A549 (cell line): ENCODE measurements around the gene ALPG. TPM values are rescaled to one million over a fixed set of nuclear protein-coding genes. Genes with fewer than 3 reads are reported as not detected.

Source experiments
- ATAC-seq, 2 experiments: fragments of 200-7000 bp in 1 of 2; fragments of >200 bp in 1 of 2; cut with Nextera tagmentation in 1 of 2; cut with Tn5 transposase in 1 of 2; 3 replicates each; pipeline versions ENCODE4 v1.8.0 to v1.9.1; 2018 to 2020; ENCODE audit warnings: mild to moderate bottlenecking in 1 of 2, moderate library complexity in 1 of 2
- CTCF ChIA-PET: fragments of 300-600 bp; sonication (Branson Sonifier 250); formaldehyde crosslinking; extraction: SDS; loops from one replicate; lab custom pipeline; 2021; ENCODE audit warnings: antibody characterized with exemption, inconsistent platforms; lab: Yijun Ruan, JAX
- POLR2A ChIA-PET: fragments of 350-600 bp; formaldehyde crosslinking; extraction: SDS; loops from one replicate; lab custom pipeline; 2021; ENCODE audit warnings: antibody characterized with exemption, inconsistent platforms; lab: Yijun Ruan, JAX
- DNase-seq, 2 experiments: peaks; one replicate each; pipeline versions ENCODE4 v3.0.0 to v3.0.0-alpha.2; 2011 to 2016; ENCODE audit warnings: low read depth in 1 of 2, low spot score in 1 of 2
- FAIRE-seq: peaks from 2 replicates; lab custom pipeline; 2011; peaks lifted over from hg19 to GRCh38; lab: Jason Lieb, UNC
- H3K27ac ChIP-seq, 2 experiments: fragments of >200 bp; sonication (Bioruptor Twin); formaldehyde crosslinking; 3 replicates each; pipeline ENCODE4 v1.5.1; 2016 to 2017
- H3K4me1 ChIP-seq: fragments of >200 bp; sonication (Bioruptor Twin); formaldehyde crosslinking; 3 replicates; pipeline ENCODE4 v1.6.1; 2016
- H3K4me2 ChIP-seq: fragments of >200 bp; sonication (Bioruptor Twin); formaldehyde crosslinking; 3 replicates; pipeline ENCODE4 v1.6.1; 2016
- H3K4me3 ChIP-seq: fragments of >200 bp; sonication (Bioruptor Twin); formaldehyde crosslinking; 3 replicates; pipeline ENCODE4 v1.5.1; 2016
- H3K9me3 ChIP-seq: fragments of >200 bp; sonication (Bioruptor Twin); formaldehyde crosslinking; 3 replicates; pipeline ENCODE4 v1.6.1; 2016
- ATOH8 ChIP-seq: fragments of 250-450 bp; sonication (Bioruptor Pico); IDR thresholded peaks from 2 replicates; pipeline ENCODE4 v1.5.0; 2020; ENCODE audit warnings: low read depth, mild to moderate bottlenecking, moderate library complexity
- CBX8 ChIP-seq: fragments of 200-600 bp; sonication (generic); IDR thresholded peaks from 2 replicates; pipeline ENCODE4 v1.6.1; 2016
- CEBPB ChIP-seq, 2 experiments: fragments of >200 bp in 1 of 2; sonication (Bioruptor Twin) in 1 of 2; formaldehyde crosslinking in 1 of 2; IDR thresholded peaks; 2 replicates each; pipeline ENCODE4 v1.6.1; 2012 to 2016
- EP300 ChIP-seq, 2 experiments: fragments of >200 bp; sonication (Bioruptor Twin); formaldehyde crosslinking; IDR thresholded peaks; 2 replicates in 1 of 2; 3 replicates in 1 of 2; pipeline ENCODE4 v1.6.1; 2016 to 2017
- ESRRA ChIP-seq: fragments of 150-350 bp; IDR thresholded peaks from 2 replicates; pipeline ENCODE4 v1.6.1; 2014; ENCODE audit warnings: mild to moderate bottlenecking, low read length, borderline replicate concordance
- FOSB ChIP-seq: fragments of 250-450 bp; sonication (Bioruptor Pico); IDR thresholded peaks from 2 replicates; pipeline ENCODE4 v1.5.0; 2020; ENCODE audit warnings: mild to moderate bottlenecking, moderate library complexity
- FOSL2 ChIP-seq, 2 experiments: fragments of 450-650 bp in 1 of 2; fragments of >200 bp in 1 of 2; sonication (Bioruptor Twin) in 1 of 2; formaldehyde crosslinking; IDR thresholded peaks; 2 replicates each; pipeline versions ENCODE4 v1.5.0 to v1.6.1; 2016 to 2020; ENCODE audit warnings: mild to moderate bottlenecking in 1 of 2, moderate library complexity in 1 of 2
- FOXS1 ChIP-seq: fragments of 250-450 bp; sonication (Bioruptor Pico); IDR thresholded peaks from 2 replicates; pipeline ENCODE4 v1.5.0; 2020; ENCODE audit warnings: mild to moderate bottlenecking, moderate library complexity
- GATA3 ChIP-seq: IDR thresholded peaks from 2 replicates; pipeline ENCODE4 v1.6.1; 2012; ENCODE audit warnings: borderline replicate concordance
- HOXA7 ChIP-seq: fragments of 250-450 bp; sonication (Bioruptor Pico); IDR thresholded peaks from 2 replicates; pipeline ENCODE4 v1.5.0; 2020; ENCODE audit warnings: mild to moderate bottlenecking, moderate library complexity
- HOXB13 ChIP-seq: fragments of 250-450 bp; sonication (Bioruptor Pico); IDR thresholded peaks from 2 replicates; pipeline ENCODE4 v1.5.0; 2020; ENCODE audit warnings: low read depth, mild to moderate bottlenecking, moderate library complexity
- HOXB5 ChIP-seq: fragments of 250-450 bp; sonication (Bioruptor Pico); IDR thresholded peaks from 2 replicates; pipeline ENCODE4 v1.5.0; 2020; ENCODE audit warnings: mild to moderate bottlenecking, moderate library complexity
- JUNB ChIP-seq: fragments of >200 bp; sonication (Bioruptor Twin); formaldehyde crosslinking; IDR thresholded peaks from 2 replicates; pipeline ENCODE4 v1.6.1; 2016
- NFE2L2 ChIP-seq: fragments of 150-350 bp; conservative IDR thresholded peaks from 2 replicates; pipeline ENCODE4 v1.6.1; 2014; ENCODE audit warnings: low read length
- NPAS2 ChIP-seq: fragments of 250-450 bp; sonication (Bioruptor Pico); IDR thresholded peaks from 2 replicates; pipeline ENCODE4 v1.8.0; 2022; ENCODE audit warnings: mild to moderate bottlenecking, moderate library complexity, borderline replicate concordance
- PBX3 ChIP-seq: IDR thresholded peaks from 2 replicates; pipeline ENCODE4 v1.6.1; 2012
- POLR2A ChIP-seq: IDR thresholded peaks from 2 replicates; pipeline ENCODE4 v1.6.1; 2012; ENCODE audit warnings: mild to moderate bottlenecking, low read length
- RAD21 ChIP-seq, 2 experiments: fragments of >200 bp in 1 of 2; sonication (Bioruptor Twin) in 1 of 2; formaldehyde crosslinking in 1 of 2; IDR thresholded peaks in 1 of 2; conservative IDR thresholded peaks in 1 of 2; 2 replicates in 1 of 2; 3 replicates in 1 of 2; pipeline ENCODE4 v1.6.1; 2012 to 2018; ENCODE audit warnings: inconsistent platforms in 1 of 2
- RARB ChIP-seq: fragments of 250-450 bp; sonication (Bioruptor Pico); IDR thresholded peaks from 2 replicates; pipeline ENCODE4 v1.8.0; 2021; ENCODE audit warnings: mild to moderate bottlenecking, moderate library complexity
- RNF2 ChIP-seq: fragments of 200-600 bp; sonication (generic); IDR thresholded peaks from 2 replicates; pipeline ENCODE4 v1.6.1; 2016; ENCODE audit warnings: low read depth, mild to moderate bottlenecking, antibody characterized with exemption, moderate library complexity, borderline replicate concordance
- SMC3 ChIP-seq: fragments of >200 bp; sonication (Bioruptor Twin); formaldehyde crosslinking; IDR thresholded peaks from 3 replicates; pipeline ENCODE4 v1.6.1; 2018; ENCODE audit warnings: inconsistent platforms
- SREBF2 ChIP-seq: fragments of 450-650 bp; IDR thresholded peaks from 2 replicates; pipeline ENCODE4 v1.6.1; 2014; ENCODE audit warnings: mild to moderate bottlenecking, moderate library complexity
- TFCP2L1 ChIP-seq: fragments of 250-450 bp; sonication (Bioruptor Pico); IDR thresholded peaks from 2 replicates; pipeline ENCODE4 v1.5.0; 2021; ENCODE audit warnings: mild to moderate bottlenecking
- ZNF302 ChIP-seq: fragments of 250-450 bp; sonication (Bioruptor Pico); IDR thresholded peaks from 2 replicates; pipeline ENCODE4 v1.9.0; 2021; ENCODE audit warnings: inconsistent platforms, mild to moderate bottlenecking, moderate library complexity
- WGBS: methylation state at CpG from one replicate; pipeline ENCODE4 v1.1.6; 2017; ENCODE audit errors: missing lambda C conversion rate; 5-methylcytosine and 5-hydroxymethylcytosine counted together
- polyA plus RNA-seq, 4 experiments: library from polyadenylated mRNA; depleted of rRNA in 3 of 4; stranded (reverse); fragments of >200 nt; fragmentation: RNase III in 1 of 4; extraction: RNeasy Plus Mini Kit Qiagen cat#74134 plus additional on column Dnase treatment in 1 of 4; gene quantifications; 2 replicates in 3 of 4; 3 replicates in 1 of 4; pipeline ENCODE4 v1.2.3, GENCODE V29; 2011 to 2017
- TF ChIP-seq, protein P1 (sequence below): fragments of >200 bp; sonication (Bioruptor Twin); formaldehyde crosslinking; IDR thresholded peaks from 3 replicates; pipeline ENCODE4 v1.5.1; 2016

Gene ALPG
- polyA plus RNA-seq, 2 of the 4 experiments (the other 2 are of a cell fraction) = 0.04 to 0.18 TPM

DNA sequence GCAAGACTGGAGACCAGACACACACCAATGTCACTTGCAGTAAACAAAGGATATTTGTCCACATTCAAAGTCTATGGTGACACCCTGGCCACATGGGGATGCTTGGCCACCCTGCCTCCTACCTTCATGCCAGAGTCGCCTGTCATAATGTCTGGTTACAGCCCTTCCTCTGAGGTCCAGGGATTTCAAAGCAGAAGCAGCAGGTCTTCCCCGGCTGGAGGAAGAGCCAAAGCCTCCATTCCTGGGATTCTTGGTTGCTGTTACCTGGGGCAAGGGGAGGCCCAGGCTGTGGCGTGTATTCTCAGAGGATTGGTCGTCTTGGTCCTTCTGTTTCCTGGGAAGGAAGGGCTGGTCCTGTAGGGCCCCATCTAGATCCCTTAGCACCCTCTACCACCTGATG lies 30.4 kb upstream of the ALPG start:
- Histone ChIP-seq H3K9me3 (no peaks in the 10 kb centered on the region), H3K4me2 (no peak overlapping the region), H3K4me1 (peaks cover 8% of the 10 kb centered on the region), H3K27ac (no peak overlapping the region), H3K4me3 (no peak overlapping the region)
- DNase-seq (no peak), FAIRE-seq (no peak), ATAC-seq (no peak)
- CTCF ChIA-PET = interaction anchor here (0.9 to 3.6 kb wide), 4 partner anchors 8 to 476 kb away, joined by 3 to 15 read pairs (median 4); no protein-coding TSS in a partner anchor
- WGBS = 63% methylated on average over 2 of the region's 4 CpGs
- POLR2A ChIA-PET = no interaction called here
- no peak for TF ChIP-seq RAD21 (conservative IDR thresholded peaks at IDR 0.05 in 1 of 2, IDR thresholded peaks at IDR 0.05 in 1 of 2)
- TF ChIP-seq TFCP2L1 (CRISPR knock-in tag) = no peak
- TF ChIP-seq PBX3 = no peak
- TF ChIP-seq SMC3 = no peak
- TF ChIP-seq FOSB (CRISPR knock-in tag) = no peak
- TF ChIP-seq RARB (CRISPR knock-in tag) = no peak
- TF ChIP-seq FOSL2 (IDR thresholded peaks at IDR 0.05) = no peak
- no peak for TF ChIP-seq FOSL2 (CRISPR knock-in tag; IDR thresholded peaks at IDR 0.05)
- no peak for TF ChIP-seq SREBF2
- no peak for TF ChIP-seq RNF2
- no peak for TF ChIP-seq ATOH8 (CRISPR knock-in tag)
- no peak for TF ChIP-seq JUNB
- TF ChIP-seq NPAS2 (CRISPR knock-in tag) = no peak
- TF ChIP-seq POLR2A = no peak
- no peak for TF ChIP-seq CEBPB (IDR thresholded peaks at IDR 0.05)
- TF ChIP-seq CBX8 = no peak

DNA sequence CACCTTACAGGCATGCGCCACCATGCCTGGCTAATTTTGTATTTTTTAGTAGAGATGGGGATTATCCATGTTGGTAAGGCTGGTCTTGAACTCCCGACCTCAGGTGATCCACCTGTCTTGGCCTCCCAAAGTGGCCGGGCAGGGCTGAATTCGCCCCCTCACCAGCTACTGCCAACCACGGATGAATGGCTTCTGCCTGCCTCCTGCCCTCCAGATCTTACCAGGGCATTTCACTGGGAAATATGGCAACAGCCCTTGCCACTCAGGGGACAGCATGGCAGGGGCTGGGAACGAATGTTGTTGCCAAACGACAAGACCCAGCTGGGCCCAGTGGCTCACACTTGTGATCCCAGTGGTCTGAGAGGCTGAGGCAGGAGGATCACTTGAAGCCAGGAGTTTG lies 29.9 kb upstream of the ALPG start:
- Histone ChIP-seq H3K4me3 (no peak overlapping the region), H3K4me2 (no peak overlapping the region), H3K9me3 (no peaks in the 10 kb centered on the region)
- ATAC-seq = no peak
- WGBS = 69% methylated on average over 7 of the region's 7 CpGs
- TF ChIP-seq HOXB13 (CRISPR knock-in tag) (no peak), EP300 (IDR thresholded peaks at IDR 0.05) (no peak), NFE2L2 (no peak), GATA3 (no peak), FOXS1 (no peak)
- TF ChIP-seq, all 56 proteins: peak for 0
- DNase-seq (no peak), FAIRE-seq (no peak)
- ChIA-PET POLR2A (no interaction called here), CTCF (interaction anchor here (1.1 to 3.6 kb wide), 3 partner anchors 9 to 476 kb away, joined by 3 to 15 read pairs (median 4); no protein-coding TSS in a partner anchor)
- Histone ChIP-seq H3K27ac (no peak overlapping the region), H3K4me1 (peaks cover 8% of the 10 kb centered on the region)

GRCh38 chr2:232377319-232377718 lies 29.3 kb upstream of the ALPG start:
- Histone ChIP-seq H3K4me2 (no peak overlapping the region), H3K4me3 (no peak overlapping the region), H3K4me1 (peaks cover 8% of the 10 kb centered on the region), H3K27ac (no peak overlapping the region; a peak in 1 of 6 replicates), H3K9me3 (no peaks in the 10 kb centered on the region)
- DNase-seq = no peak
- FAIRE-seq = no peak
- ChIA-PET POLR2A (no interaction called here), CTCF (interaction anchor here (1.1 to 3.6 kb wide), 4 partner anchors 9 to 477 kb away, joined by 3 to 15 read pairs (median 4); no protein-coding TSS in a partner anchor)
- no peak for ATAC-seq
- TF ChIP-seq HOXA7 (CRISPR knock-in tag) = no peak
- TF ChIP-seq ESRRA = no peak
- TF ChIP-seq RAD21 (conservative IDR thresholded peaks at IDR 0.05 in 1 of 2, IDR thresholded peaks at IDR 0.05 in 1 of 2) = no peak
- no peak for TF ChIP-seq TFCP2L1 (CRISPR knock-in tag)
- no peak for TF ChIP-seq HOXB13 (CRISPR knock-in tag)
- TF ChIP-seq HOXB5 (CRISPR knock-in tag) = no peak
- TF ChIP-seq, protein P1, sequence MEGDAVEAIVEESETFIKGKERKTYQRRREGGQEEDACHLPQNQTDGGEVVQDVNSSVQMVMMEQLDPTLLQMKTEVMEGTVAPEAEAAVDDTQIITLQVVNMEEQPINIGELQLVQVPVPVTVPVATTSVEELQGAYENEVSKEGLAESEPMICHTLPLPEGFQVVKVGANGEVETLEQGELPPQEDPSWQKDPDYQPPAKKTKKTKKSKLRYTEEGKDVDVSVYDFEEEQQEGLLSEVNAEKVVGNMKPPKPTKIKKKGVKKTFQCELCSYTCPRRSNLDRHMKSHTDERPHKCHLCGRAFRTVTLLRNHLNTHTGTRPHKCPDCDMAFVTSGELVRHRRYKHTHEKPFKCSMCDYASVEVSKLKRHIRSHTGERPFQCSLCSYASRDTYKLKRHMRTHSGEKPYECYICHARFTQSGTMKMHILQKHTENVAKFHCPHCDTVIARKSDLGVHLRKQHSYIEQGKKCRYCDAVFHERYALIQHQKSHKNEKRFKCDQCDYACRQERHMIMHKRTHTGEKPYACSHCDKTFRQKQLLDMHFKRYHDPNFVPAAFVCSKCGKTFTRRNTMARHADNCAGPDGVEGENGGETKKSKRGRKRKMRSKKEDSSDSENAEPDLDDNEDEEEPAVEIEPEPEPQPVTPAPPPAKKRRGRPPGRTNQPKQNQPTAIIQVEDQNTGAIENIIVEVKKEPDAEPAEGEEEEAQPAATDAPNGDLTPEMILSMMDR = no peak
- TF ChIP-seq NFE2L2 = no peak
- no peak for TF ChIP-seq ZNF302 (CRISPR knock-in tag)
- no peak for TF ChIP-seq FOSB (CRISPR knock-in tag)
- 83% methylated on average over 7 of the region's 7 CpGs for WGBS
